Pancreas (tissue), 10 donors: ENCODE results near the gene GRAMD2B. TPM values are rescaled to one million over a fixed set of nuclear protein-coding genes. Genes with fewer than 3 reads are reported as not detected.

ENCODE experiments used
- ATAC-seq, 4 donors: fragments of 200-7000 bp; cut with Tn5 transposase; one replicate each; pipeline versions ENCODE4 v1.8.0 to v1.9.1; 2020; ENCODE audit warnings: mild to moderate bottlenecking in 4 of 4, moderate library complexity in 4 of 4
- DNase-seq, 6 donors: peaks; one replicate each; pipeline ENCODE4 v3.0.0-alpha.2; 2020
- FAIRE-seq: peaks from 2 replicates; lab custom pipeline; 2012; peaks lifted over from hg19 to GRCh38; lab: Jason Lieb, UNC
- H3K27ac ChIP-seq, 4 donors: fragments of 200-600 bp; sonication (generic); 1 replicate in 3 of 4; 2 replicates in 1 of 4; pipeline versions ENCODE4 v1.5.0 to v1.8.0; 2020
- H3K27me3 ChIP-seq, 4 donors: fragments of 200-600 bp; one replicate each; pipeline ENCODE4 v1.8.0; 2021
- H3K36me3 ChIP-seq, 3 donors: fragments of 200-600 bp; sonication (generic) in 1 of 3; one replicate each; pipeline versions ENCODE4 v1.5.0 to v1.8.0; 2020 to 2021
- H3K4me1 ChIP-seq, 3 donors: fragments of 200-600 bp; one replicate each; pipeline ENCODE4 v1.8.0; 2021
- H3K4me3 ChIP-seq, 4 donors: fragments of 200-600 bp; sonication (generic) in 2 of 4; one replicate each; pipeline versions ENCODE4 v1.5.0 to v1.8.0; 2020 to 2021
- H3K9me3 ChIP-seq, 4 donors: fragments of 200-600 bp; one replicate each; pipeline ENCODE4 v1.8.0; 2021
- CTCF ChIP-seq, 4 donors: fragments of 200-600 bp; sonication (generic) in 3 of 4; IDR thresholded peaks; one replicate each; pipeline versions ENCODE4 v1.5.0 to v1.8.0; 2021; ENCODE audit warnings: antibody characterized with exemption in 4 of 4
- WGBS, 2 donors: extraction: QIAGEN DNeasy Blood & Tissue Kit; methylation state at CpG; one replicate each; pipeline ENCODE4 v1.1.7; 2013; 5-methylcytosine and 5-hydroxymethylcytosine counted together
- intact Hi-C, 3 donors: fragments of 100-400 bp; cut with DNase I; formaldehyde crosslinking; loops; one replicate each; pipeline versions ENCODE4 v1.11.1 to v1.14.2; 2022
- polyA plus RNA-seq, 2 donors: library from polyadenylated mRNA; stranded (reverse); fragments of 200-250 nt; gene quantifications; one replicate each; pipeline ENCODE4 v1.2.3, GENCODE V29; 2013
- total RNA-seq, 6 donors: library from RNA; stranded (reverse); fragmentation: NEBNext Ultra II Directional in 4 of 6; extraction: Animal tissue kit (Norgen Biotek cat#: 25700) in 4 of 6; gene quantifications; one replicate each; pipeline versions ENCODE4 v1.2.1 to v1.2.4, GENCODE V29; 2021 to 2023
- donor health status: healthy with polysubstance abuse.
- donor health status: DM: no; HTN: no; CAD: no; lungs with moderate emphysema.
- donor health status: DM: no; HTN: no; CAD: no.
- donor health status: control.
- donor health status: control.
- donor health status: Bipolar disorder and iron deficiency.
- donor health status: DM: yes; HTN: yes; CAD: no.
- donor health status: DM: no; HTN: no; CAD: no.
- donor health status: DM: no; HTN: no; CAD: no.
- donor health status: DM: yes; HTN: yes; CAD: no.

The GRAMD2B gene
- total and polyA plus RNA-seq, 8 donors, result 4.4 to 11.8 (median 6.5) TPM

- DNase-seq (no peak), ATAC-seq (no peak), FAIRE-seq (no peak)
- TF ChIP-seq CTCF (IDR thresholded peaks at IDR 0.05), result no peak
- Histone ChIP-seq H3K36me3 (no peaks in the 10 kb centered on the region), H3K4me1 (peaks cover 0 to 4% (median 0%) of the 10 kb centered on the region in 3 donors), H3K9me3 (no peaks in the 10 kb centered on the region), H3K27ac (no peak overlapping the region), H3K27me3 (no peaks in the 10 kb centered on the region), H3K4me3 (no peak overlapping the region)
- intact Hi-C loops, result no loop called here
These were observed 104.7 kb downstream of the GRAMD2B start for GRCh38 chr5:126527892-126528291.

GRCh38 chr5:126531543-126532120, 108.4 kb downstream of the GRAMD2B start:
- no peaks in the 10 kb centered on the region for H3K9me3 ChIP-seq
- H3K27me3 ChIP-seq, result no peaks in the 10 kb centered on the region
- ATAC-seq (peak; percentile 31 to 56 (median 46)), FAIRE-seq (no peak), DNase-seq (no peak)
- intact Hi-C loops, result no loop called here
- H3K4me3 ChIP-seq, result no peak overlapping the region
- no peaks in the 10 kb centered on the region for H3K4me1 ChIP-seq
- H3K36me3 ChIP-seq, result no peaks in the 10 kb centered on the region
- peak overlapping the region in 3 of 4 donors; percentile 9 to 22 (median 10) for H3K27ac ChIP-seq
- WGBS, 2 donors, result 27 to 31% methylated on average over 4 of the region's 4 CpGs
- no peak for TF ChIP-seq CTCF (IDR thresholded peaks at IDR 0.05)

- H3K4me3 ChIP-seq, result no peak overlapping the region
- no peak for DNase-seq
- no peaks in the 10 kb centered on the region for H3K27me3 ChIP-seq
- intact Hi-C loops, result no loop called here
- H3K9me3 ChIP-seq, result no peaks in the 10 kb centered on the region
- H3K4me1 ChIP-seq, result no peaks in the 10 kb centered on the region
- no peaks in the 10 kb centered on the region for H3K36me3 ChIP-seq
- no peak for TF ChIP-seq CTCF (IDR thresholded peaks at IDR 0.05)
- FAIRE-seq, result no peak
- 96 to 100% methylated on average over 1 of the region's 1 CpG for WGBS, 2 donors
- no peak for ATAC-seq
- H3K27ac ChIP-seq, result no peak overlapping the region
These were observed 111.3 kb downstream of the GRAMD2B start for GRCh38 chr5:126534553-126534952.

DNA sequence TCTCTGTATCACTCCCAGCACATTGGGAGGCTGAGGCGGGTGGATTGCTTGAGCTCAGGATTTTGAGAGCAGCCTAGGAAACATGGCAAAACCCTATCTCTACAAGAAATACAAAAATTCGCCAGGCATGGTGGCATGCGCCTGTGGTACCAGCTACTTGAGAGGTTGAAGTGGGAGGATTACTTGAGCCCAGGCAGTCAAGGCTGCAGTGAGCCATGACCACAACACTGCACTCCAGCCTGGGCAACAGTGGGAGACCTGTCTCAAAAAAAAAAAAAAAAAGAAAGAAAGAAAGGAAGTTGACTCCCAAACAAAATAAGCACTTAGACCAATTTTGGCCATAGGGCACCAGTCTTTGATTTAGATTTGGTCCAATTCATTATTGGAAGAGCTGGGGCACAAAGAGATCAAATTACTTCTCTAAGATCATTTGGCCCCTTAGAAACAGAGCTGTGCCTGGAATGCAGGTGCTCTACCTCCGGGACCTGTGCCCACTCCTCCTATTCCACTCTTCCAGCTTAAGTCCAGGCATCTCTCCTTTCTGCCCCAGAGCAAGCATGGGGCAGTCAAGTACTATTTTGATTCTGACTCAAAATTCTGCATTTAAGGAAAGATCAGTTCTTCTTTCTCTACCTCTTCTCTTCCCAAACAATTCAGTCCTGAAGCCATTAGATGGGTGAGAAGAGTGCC, 112.8 kb downstream of the GRAMD2B start:
- Histone ChIP-seq H3K4me3 (no peak overlapping the region), H3K36me3 (no peaks in the 10 kb centered on the region), H3K9me3 (no peaks in the 10 kb centered on the region), H3K27ac (no peak overlapping the region), H3K4me1 (no peaks in the 10 kb centered on the region), H3K27me3 (no peaks in the 10 kb centered on the region)
- intact Hi-C loops, result loop anchor here in 2 of 3 donors (5.0 kb wide), 2 partner anchors 189 to 199 kb away; no protein-coding TSS in a partner anchor
- DNase-seq, result no peak
- FAIRE-seq, result no peak
- no peak for ATAC-seq
- 67 to 71% methylated on average over 4 of the region's 4 CpGs for WGBS, 2 donors
- TF ChIP-seq CTCF (IDR thresholded peaks at IDR 0.05), result no peak

DNA sequence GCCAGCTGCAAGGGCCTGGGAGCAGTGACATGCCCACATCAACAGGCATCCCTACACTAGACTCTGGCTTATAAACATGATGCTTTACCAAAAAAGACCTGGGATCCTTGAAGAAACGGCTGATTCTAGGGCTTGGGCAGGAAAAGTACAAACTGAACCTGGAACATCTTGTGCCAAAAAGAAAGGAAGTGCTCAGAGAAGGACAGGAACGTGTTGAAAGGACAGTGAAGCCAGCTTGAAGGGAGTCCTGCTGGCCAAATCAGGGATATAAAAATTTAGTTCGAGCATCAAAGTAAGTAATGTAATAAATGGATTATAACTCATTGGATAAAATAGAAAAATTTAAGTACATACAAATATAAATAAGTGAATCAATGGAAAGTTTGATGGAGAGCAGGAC, 113.7 kb downstream of the GRAMD2B start:
- ATAC-seq (no peak), DNase-seq (no peak), FAIRE-seq (no peak)
- Histone ChIP-seq H3K27me3 (no peaks in the 10 kb centered on the region), H3K9me3 (no peaks in the 10 kb centered on the region), H3K4me1 (no peaks in the 10 kb centered on the region), H3K27ac (no peak overlapping the region), H3K4me3 (no peak overlapping the region), H3K36me3 (no peaks in the 10 kb centered on the region)
- TF ChIP-seq CTCF (IDR thresholded peaks at IDR 0.05), result no peak
- 35 to 52% methylated on average over 3 of the region's 3 CpGs for WGBS, 2 donors
- intact Hi-C loops, result loop anchor here in 2 of 3 donors (5.0 kb wide), 2 partner anchors 190 to 200 kb away; no protein-coding TSS in a partner anchor
